ENCODE results near the gene LZIC. TPM values are rescaled to one million over a fixed set of nuclear protein-coding genes. Genes with fewer than 3 reads are reported as not detected.

The LZIC gene
- total and polyA plus RNA-seq, 2 of the 13 experiments (the other 11 are each of a cell fraction or from before 2014, with no cell fraction given), result 25.2 to 71.8 TPM

DNA sequence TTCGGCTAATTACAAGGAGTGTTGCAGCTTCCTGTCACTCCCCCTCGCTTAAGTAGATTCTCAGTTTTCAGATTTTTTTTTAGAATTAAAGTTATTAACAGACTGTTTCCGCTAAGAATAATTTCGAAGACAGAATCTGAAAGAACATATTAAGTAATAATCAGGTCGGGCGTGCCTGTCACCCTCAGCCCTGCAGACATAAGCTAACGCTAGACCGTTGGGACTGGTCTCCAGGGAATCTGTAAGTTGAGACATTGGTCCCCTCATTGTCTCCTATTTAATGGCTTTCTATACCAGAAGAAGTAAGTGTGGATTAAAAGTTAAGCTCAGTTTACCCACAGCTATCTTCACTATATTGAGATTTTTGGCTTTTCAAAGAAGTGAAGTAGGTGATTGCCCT lies 14.5 kb upstream of the LZIC start:
- no TSS peak for BruUV-seq (replicated peaks)
- Histone ChIP-seq H3K27me3 (ENCODE audit: control insufficient read depth in 1 of 2, insufficient read depth in 2 of 2, low read length in 2 of 2) (no peaks in the 10 kb centered on the region), H3K79me2 (ENCODE audit: insufficient read depth, low read length) (no peaks in the 10 kb centered on the region), H3K4me2 (ENCODE audit: low read depth, low read length) (no peak overlapping the region), H3K36me3 (replicated peaks in 1 of 2; ENCODE audit: control insufficient read depth in 1 of 2, insufficient read depth in 2 of 2, low read length in 2 of 2) (no peaks in the 10 kb centered on the region), H3K27ac (ENCODE audit: extremely low read length, insufficient read depth, low read length) (no peak overlapping the region), H3K9me3 (ENCODE audit: low read length) (no peaks in the 10 kb centered on the region), H2AFZ (ENCODE audit: low read length) (no peak overlapping the region), H3K4me3 (replicated peaks in 1 of 3; ENCODE audit: insufficient read depth in 1 of 3, low read depth in 2 of 3, low read length in 3 of 3) (no peak overlapping the region), H3K9ac (ENCODE audit: insufficient read depth, low read depth, low read length) (no peak overlapping the region), H4K20me1 (ENCODE audit: insufficient read depth, low read length) (no peaks in the 10 kb centered on the region), H3K4me1 (ENCODE audit: insufficient read depth, low read length) (0 out of 2 replicates have a peak, but pooled peaks cover 2% of the 10 kb centered on the region)
- no peak for FAIRE-seq
- TF ChIP-seq ADNP (CRISPR knock-in tag; IDR thresholded peaks at IDR 0.05) (no peak), ZNF354B (CRISPR knock-in tag; IDR thresholded peaks at IDR 0.05) (no peak), SSRP1 (CRISPR knock-in tag; IDR thresholded peaks at IDR 0.05) (no peak), ZNF616 (CRISPR knock-in tag; IDR thresholded peaks at IDR 0.05; ENCODE audit: low read depth) (no peak), SOX5 (CRISPR knock-in tag; IDR thresholded peaks at IDR 0.05; ENCODE audit: borderline replicate concordance) (no peak), ZNF558 (CRISPR knock-in tag; IDR thresholded peaks at IDR 0.05; ENCODE audit: borderline replicate concordance) (no peak), ZNF75D (CRISPR knock-in tag; IDR thresholded peaks at IDR 0.05; ENCODE audit: borderline replicate concordance) (no peak), SP1 (IDR thresholded peaks at IDR 0.05) (no peak), SP1 (CRISPR knock-in tag; IDR thresholded peaks at IDR 0.05) (no peak), ATAD3A (CRISPR knock-in tag; IDR thresholded peaks at IDR 0.05) (no peak), MZF1 (CRISPR knock-in tag; IDR thresholded peaks at IDR 0.05; ENCODE audit: borderline replicate concordance) (no peak), ZNF383 (CRISPR knock-in tag; IDR thresholded peaks at IDR 0.05; ENCODE audit: borderline replicate concordance) (no peak), ZFP36L2 (CRISPR knock-in tag; IDR thresholded peaks at IDR 0.05) (no peak), ZKSCAN8 (CRISPR knock-in tag; IDR thresholded peaks at IDR 0.05; ENCODE audit: borderline replicate concordance) (no peak)
- TF ChIP-seq, protein P1, sequence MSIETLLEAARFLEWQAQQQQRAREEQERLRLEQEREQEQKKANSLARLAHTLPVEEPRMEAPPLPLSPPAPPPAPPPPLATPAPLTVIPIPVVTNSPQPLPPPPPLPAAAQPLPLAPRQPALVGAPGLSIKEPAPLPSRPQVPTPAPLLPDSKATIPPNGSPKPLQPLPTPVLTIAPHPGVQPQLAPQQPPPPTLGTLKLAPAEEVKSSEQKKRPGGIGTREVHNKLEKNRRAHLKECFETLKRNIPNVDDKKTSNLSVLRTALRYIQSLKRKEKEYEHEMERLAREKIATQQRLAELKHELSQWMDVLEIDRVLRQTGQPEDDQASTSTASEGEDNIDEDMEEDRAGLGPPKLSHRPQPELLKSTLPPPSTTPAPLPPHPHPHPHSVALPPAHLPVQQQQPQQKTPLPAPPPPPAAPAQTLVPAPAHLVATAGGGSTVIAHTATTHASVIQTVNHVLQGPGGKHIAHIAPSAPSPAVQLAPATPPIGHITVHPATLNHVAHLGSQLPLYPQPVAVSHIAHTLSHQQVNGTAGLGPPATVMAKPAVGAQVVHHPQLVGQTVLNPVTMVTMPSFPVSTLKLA (IDR thresholded peaks at IDR 0.05), result no peak
- TF ChIP-seq, protein P2, sequence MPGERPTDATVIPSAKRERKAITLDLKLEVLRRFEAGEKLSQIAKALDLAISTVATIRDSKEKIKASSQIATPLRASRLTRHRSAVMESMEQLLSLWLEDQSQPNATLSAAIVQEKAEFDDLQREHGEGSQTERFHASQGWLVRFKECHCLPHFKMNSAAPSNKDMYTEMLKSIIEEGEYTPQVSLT (CRISPR knock-in tag; IDR thresholded peaks at IDR 0.05; ENCODE audit: borderline replicate concordance, low read depth), result no peak
- TF ChIP-seq, protein P3, sequence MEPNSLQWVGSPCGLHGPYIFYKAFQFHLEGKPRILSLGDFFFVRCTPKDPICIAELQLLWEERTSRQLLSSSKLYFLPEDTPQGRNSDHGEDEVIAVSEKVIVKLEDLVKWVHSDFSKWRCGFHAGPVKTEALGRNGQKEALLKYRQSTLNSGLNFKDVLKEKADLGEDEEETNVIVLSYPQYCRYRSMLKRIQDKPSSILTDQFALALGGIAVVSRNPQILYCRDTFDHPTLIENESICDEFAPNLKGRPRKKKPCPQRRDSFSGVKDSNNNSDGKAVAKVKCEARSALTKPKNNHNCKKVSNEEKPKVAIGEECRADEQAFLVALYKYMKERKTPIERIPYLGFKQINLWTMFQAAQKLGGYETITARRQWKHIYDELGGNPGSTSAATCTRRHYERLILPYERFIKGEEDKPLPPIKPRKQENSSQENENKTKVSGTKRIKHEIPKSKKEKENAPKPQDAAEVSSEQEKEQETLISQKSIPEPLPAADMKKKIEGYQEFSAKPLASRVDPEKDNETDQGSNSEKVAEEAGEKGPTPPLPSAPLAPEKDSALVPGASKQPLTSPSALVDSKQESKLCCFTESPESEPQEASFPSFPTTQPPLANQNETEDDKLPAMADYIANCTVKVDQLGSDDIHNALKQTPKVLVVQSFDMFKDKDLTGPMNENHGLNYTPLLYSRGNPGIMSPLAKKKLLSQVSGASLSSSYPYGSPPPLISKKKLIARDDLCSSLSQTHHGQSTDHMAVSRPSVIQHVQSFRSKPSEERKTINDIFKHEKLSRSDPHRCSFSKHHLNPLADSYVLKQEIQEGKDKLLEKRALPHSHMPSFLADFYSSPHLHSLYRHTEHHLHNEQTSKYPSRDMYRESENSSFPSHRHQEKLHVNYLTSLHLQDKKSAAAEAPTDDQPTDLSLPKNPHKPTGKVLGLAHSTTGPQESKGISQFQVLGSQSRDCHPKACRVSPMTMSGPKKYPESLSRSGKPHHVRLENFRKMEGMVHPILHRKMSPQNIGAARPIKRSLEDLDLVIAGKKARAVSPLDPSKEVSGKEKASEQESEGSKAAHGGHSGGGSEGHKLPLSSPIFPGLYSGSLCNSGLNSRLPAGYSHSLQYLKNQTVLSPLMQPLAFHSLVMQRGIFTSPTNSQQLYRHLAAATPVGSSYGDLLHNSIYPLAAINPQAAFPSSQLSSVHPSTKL (CRISPR knock-in tag; IDR thresholded peaks at IDR 0.05), result no peak
- TF ChIP-seq, protein P4, sequence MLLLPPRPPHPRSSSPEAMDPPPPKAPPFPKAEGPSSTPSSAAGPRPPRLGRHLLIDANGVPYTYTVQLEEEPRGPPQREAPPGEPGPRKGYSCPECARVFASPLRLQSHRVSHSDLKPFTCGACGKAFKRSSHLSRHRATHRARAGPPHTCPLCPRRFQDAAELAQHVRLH (CRISPR knock-in tag; IDR thresholded peaks at IDR 0.05; ENCODE audit: borderline replicate concordance, low read depth), result no peak
- ChIA-PET CTCF (ENCODE audit: low intra/inter-chr PET ratio, low total read pairs) (no interaction called here), POLR2A (no interaction called here)
- DNase-seq (ENCODE audit: low spot score), result no peak
- intact Hi-C loops (cut with micrococcal nuclease; ENCODE audit: unreplicated experiment), result no loop called here
- in situ Hi-C loops (cut with HindIII; ENCODE audit: extremely low pct_ligation_motif_present, low pct_unique_long_range_greater_than_20kb), result no loop called here
- WGBS (ENCODE audit: low lambda C conversion rate), result 93% methylated on average over 8 of the region's 8 CpGs
- no peak for ATAC-seq
